PC-9 (cell line): ENCODE measurements around the gene C10orf62. TPM values are rescaled to one million over a fixed set of nuclear protein-coding genes. Genes with fewer than 3 reads are reported as not detected.

ENCODE experiments used
- BruUV-seq: library from RNA; stranded (reverse); fragments of 400-500 nt; replicated peaks from 2 replicates; lab custom pipeline; 2021; lab: Mats Ljungman, UMichigan
- CTCF ChIA-PET: fragments of 300-600 bp; sonication (Branson Sonifier 250); formaldehyde crosslinking; loops from one replicate; lab custom pipeline; 2022; ENCODE audit warnings: antibody characterized with exemption; lab: Charles Lee
- POLR2A ChIA-PET: fragments of 300-600 bp; sonication (Branson Sonifier 250); formaldehyde crosslinking; loops from one replicate; lab custom pipeline; 2022; ENCODE audit warnings: antibody characterized with exemption; ENCODE audit not compliant: unreplicated experiment; lab: Charles Lee
- DNase-seq, 2 experiments: peaks; one replicate each; pipeline versions ENCODE4 v3.0.0 to v3.0.0-alpha.2; 2015 to 2022; ENCODE audit warnings: mixed read lengths in 1 of 2
- H2AFZ ChIP-seq: fragments of 200-600 bp; sonication (generic); 2 replicates; pipeline ENCODE4 v1.8.1; 2017; ENCODE audit warnings: antibody characterized with exemption
- H3F3A ChIP-seq: fragments of 200-600 bp; sonication (generic); 2 replicates; pipeline ENCODE4 v1.8.1; 2017; ENCODE audit warnings: antibody characterized with exemption, mild to moderate bottlenecking, low read depth; ENCODE audit not compliant: insufficient read depth
- H3K27ac ChIP-seq: fragments of 200-600 bp; sonication (generic); 2 replicates; pipeline ENCODE4 v1.6.1; 2016; ENCODE audit warnings: mixed run types
- H3K27me3 ChIP-seq: fragments of 200-600 bp; sonication (generic); 2 replicates; pipeline ENCODE4 v1.6.1; 2016; ENCODE audit warnings: low read depth, mixed run types; ENCODE audit not compliant: insufficient read depth
- H3K36me3 ChIP-seq: fragments of 200-600 bp; sonication (generic); 2 replicates; pipeline ENCODE4 v1.6.1; 2016; ENCODE audit warnings: low read depth, mixed run types
- H3K4me1 ChIP-seq: fragments of 200-600 bp; sonication (generic); replicated peaks from 2 replicates; pipeline ENCODE4 v1.6.1; 2016; ENCODE audit warnings: mixed run types; ENCODE audit not compliant: insufficient read depth
- H3K4me2 ChIP-seq: fragments of 200-600 bp; sonication (generic); 2 replicates; pipeline ENCODE4 v1.6.1; 2017; ENCODE audit warnings: mixed run types
- H3K4me3 ChIP-seq: fragments of 200-600 bp; sonication (generic); 2 replicates; pipeline ENCODE4 v1.6.1; 2016; ENCODE audit warnings: mixed run types
- H3K79me2 ChIP-seq: fragments of 200-600 bp; sonication (generic); 2 replicates; pipeline ENCODE4 v1.6.1; 2017; ENCODE audit warnings: low read depth, mixed run types
- H3K9me2 ChIP-seq: fragments of 200-600 bp; sonication (generic); 2 replicates; pipeline ENCODE4 v1.8.1; 2017; ENCODE audit warnings: mild to moderate bottlenecking; ENCODE audit not compliant: insufficient read depth
- H3K9me3 ChIP-seq: fragments of 200-600 bp; sonication (generic); 2 replicates; pipeline ENCODE4 v1.8.1; 2016; ENCODE audit warnings: low read depth; ENCODE audit not compliant: insufficient read depth
- H4K20me1 ChIP-seq: fragments of 200-600 bp; sonication (generic); 2 replicates; pipeline ENCODE4 v1.8.1; 2017; ENCODE audit not compliant: insufficient read depth
- EZH2 ChIP-seq: fragments of 200-600 bp; sonication (generic); IDR thresholded peaks from 2 replicates; pipeline ENCODE4 v1.8.0; 2017; ENCODE audit warnings: antibody characterized with exemption, low read depth
- intact Hi-C: fragments of 100-400 bp; cut with micrococcal nuclease; formaldehyde crosslinking; loops from one replicate; pipeline ENCODE4 v1.10.0; 2022; ENCODE audit not compliant: unreplicated experiment
- total RNA-seq: library from RNA; stranded (reverse); gene quantifications from 2 replicates; pipeline ENCODE4 v1.2.3, GENCODE V29; 2021
- TF ChIP-seq, protein P1 (sequence below): fragments of 200-600 bp; sonication (generic); conservative IDR thresholded peaks from 2 replicates; pipeline ENCODE4 v1.6.1; 2017; ENCODE audit warnings: mixed run types, antibody characterized with exemption, mild to moderate bottlenecking, moderate library complexity

The C10orf62 gene
- total RNA-seq, 1 experiment from 2014 or later: 0.59 TPM

DNA sequence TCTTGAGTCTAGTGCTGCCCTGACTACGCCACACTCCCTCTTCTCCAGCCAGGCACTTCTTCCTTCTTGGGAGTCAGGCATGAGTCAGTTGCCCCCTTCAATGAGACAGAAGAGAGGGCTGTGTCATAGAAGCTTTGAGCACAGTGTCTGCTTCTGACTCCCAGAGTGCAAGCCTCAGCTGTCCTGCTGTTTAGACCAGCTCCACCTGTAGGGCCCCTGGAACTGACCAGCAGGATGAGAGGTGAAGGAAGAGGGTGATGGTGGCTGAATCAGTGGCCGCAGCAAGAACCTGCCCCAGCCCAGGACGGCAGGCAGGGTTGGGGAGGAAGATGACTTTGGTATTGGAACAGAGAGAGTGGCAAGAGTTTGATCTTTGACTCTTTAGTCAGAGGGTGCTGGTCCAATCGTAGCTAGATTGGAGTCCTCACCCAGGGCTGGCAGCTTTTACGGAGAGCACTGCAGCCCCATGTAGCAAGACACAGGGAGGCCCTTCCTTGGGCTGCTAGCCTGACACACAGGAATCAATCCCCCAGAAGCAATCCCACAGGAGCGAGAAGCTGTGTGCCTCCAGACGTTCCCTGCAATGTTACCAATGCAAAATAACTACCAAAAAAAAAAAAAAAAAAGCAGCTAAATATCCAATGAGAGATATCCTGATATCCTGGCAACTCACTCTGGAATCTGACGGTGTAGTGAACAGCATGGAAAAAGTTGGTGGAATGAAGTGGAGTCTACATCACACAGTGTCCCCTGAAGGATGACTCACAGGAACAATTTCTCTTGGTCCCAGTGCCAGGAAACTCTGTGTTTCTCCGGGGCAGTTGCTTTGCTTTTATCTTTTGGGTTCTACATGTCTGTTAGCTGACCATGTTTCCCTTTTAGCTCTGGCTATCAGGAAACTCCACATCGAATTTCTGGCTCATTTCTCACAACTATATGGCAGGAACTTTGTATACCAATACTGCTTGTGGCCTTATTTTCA lies 6.9 kb downstream of the C10orf62 start:
- TF ChIP-seq EZH2: no peak
- TF ChIP-seq, protein P1, sequence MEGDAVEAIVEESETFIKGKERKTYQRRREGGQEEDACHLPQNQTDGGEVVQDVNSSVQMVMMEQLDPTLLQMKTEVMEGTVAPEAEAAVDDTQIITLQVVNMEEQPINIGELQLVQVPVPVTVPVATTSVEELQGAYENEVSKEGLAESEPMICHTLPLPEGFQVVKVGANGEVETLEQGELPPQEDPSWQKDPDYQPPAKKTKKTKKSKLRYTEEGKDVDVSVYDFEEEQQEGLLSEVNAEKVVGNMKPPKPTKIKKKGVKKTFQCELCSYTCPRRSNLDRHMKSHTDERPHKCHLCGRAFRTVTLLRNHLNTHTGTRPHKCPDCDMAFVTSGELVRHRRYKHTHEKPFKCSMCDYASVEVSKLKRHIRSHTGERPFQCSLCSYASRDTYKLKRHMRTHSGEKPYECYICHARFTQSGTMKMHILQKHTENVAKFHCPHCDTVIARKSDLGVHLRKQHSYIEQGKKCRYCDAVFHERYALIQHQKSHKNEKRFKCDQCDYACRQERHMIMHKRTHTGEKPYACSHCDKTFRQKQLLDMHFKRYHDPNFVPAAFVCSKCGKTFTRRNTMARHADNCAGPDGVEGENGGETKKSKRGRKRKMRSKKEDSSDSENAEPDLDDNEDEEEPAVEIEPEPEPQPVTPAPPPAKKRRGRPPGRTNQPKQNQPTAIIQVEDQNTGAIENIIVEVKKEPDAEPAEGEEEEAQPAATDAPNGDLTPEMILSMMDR: no peak
- Histone ChIP-seq H3K27me3 (no peaks in the 10 kb centered on the region), H3K9me3 (no peaks in the 10 kb centered on the region), H3K4me2 (no peak overlapping the region; the same call in 1 of the 2 replicates), H3K9me2 (no peaks in the 10 kb centered on the region), H3K79me2 (no peaks in the 10 kb centered on the region), H2AFZ (no peak overlapping the region), H3K27ac (peak overlapping the region; percentile 67), H3K4me1 (peaks cover 28% of the 10 kb centered on the region), H3F3A (peaks cover 15% of the 10 kb centered on the region; the same call in 1 of the 2 replicates), H3K4me3 (no peak overlapping the region), H3K36me3 (no peaks in the 10 kb centered on the region), H4K20me1 (no peaks in the 10 kb centered on the region)
- ChIA-PET CTCF (interaction anchor here (0.7 to 1.2 kb wide), 3 partner anchors 16 to 42 kb away, joined by 3 to 9 read pairs (median 4); no protein-coding TSS in a partner anchor), POLR2A (interaction anchor here (0.6 to 0.7 kb wide), 5 partner anchors 12 to 304 kb away, joined by 3 to 6 read pairs (median 3); partner anchors contain the start of genes ARHGAP19 and HOGA1)
- peak; percentile 32 to 46 for DNase-seq
- TSS peak; percentile 90 for BruUV-seq
- intact Hi-C loops: no loop called here

DNA sequence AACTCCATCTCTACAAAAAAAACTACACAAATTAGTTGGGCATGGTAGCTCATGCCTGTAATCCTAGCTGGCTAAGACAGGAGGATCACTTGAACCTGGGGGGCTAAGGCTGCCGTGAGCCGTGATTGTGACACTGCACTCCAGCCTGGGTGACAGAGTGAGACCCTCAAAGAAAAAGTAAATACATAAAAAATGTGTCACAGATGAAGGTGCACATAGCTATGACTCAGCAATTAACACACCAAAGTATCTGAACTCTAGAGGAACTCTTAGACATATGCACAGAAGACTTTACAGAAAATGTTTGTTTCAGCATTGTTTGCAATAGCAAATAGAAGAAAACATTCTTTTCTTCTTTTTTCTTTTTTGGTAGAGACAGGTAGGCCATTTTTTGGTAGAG lies 8.3 kb downstream of the C10orf62 start:
- no peaks in the 10 kb centered on the region for H3K27me3 ChIP-seq
- no peak overlapping the region for H3K4me2 ChIP-seq
- H3K4me1 ChIP-seq: peaks cover 28% of the 10 kb centered on the region
- no peak overlapping the region for H3K4me3 ChIP-seq
- intact Hi-C loops: no loop called here
- no peaks in the 10 kb centered on the region for H3K9me3 ChIP-seq
- CTCF ChIA-PET: interaction anchor here (0.5 kb wide), 1 partner anchor 34 kb away, joined by 6 read pairs; no protein-coding TSS in a partner anchor
- no peaks in the 10 kb centered on the region for H3K79me2 ChIP-seq
- DNase-seq: peak in 1 of 2 experiments; percentile 50
- H2AFZ ChIP-seq: no peak overlapping the region
- no peaks in the 10 kb centered on the region for H4K20me1 ChIP-seq
- no peaks in the 10 kb centered on the region for H3K36me3 ChIP-seq
- peak overlapping the region; percentile 67 for H3K27ac ChIP-seq
- H3K9me2 ChIP-seq: no peaks in the 10 kb centered on the region
- no TSS peak for BruUV-seq
- H3F3A ChIP-seq: peaks cover 15% of the 10 kb centered on the region; the same call in 1 of the 2 replicates
- POLR2A ChIA-PET: no interaction called here
- TF ChIP-seq EZH2: no peak
- TF ChIP-seq, protein P1: no peak

DNA sequence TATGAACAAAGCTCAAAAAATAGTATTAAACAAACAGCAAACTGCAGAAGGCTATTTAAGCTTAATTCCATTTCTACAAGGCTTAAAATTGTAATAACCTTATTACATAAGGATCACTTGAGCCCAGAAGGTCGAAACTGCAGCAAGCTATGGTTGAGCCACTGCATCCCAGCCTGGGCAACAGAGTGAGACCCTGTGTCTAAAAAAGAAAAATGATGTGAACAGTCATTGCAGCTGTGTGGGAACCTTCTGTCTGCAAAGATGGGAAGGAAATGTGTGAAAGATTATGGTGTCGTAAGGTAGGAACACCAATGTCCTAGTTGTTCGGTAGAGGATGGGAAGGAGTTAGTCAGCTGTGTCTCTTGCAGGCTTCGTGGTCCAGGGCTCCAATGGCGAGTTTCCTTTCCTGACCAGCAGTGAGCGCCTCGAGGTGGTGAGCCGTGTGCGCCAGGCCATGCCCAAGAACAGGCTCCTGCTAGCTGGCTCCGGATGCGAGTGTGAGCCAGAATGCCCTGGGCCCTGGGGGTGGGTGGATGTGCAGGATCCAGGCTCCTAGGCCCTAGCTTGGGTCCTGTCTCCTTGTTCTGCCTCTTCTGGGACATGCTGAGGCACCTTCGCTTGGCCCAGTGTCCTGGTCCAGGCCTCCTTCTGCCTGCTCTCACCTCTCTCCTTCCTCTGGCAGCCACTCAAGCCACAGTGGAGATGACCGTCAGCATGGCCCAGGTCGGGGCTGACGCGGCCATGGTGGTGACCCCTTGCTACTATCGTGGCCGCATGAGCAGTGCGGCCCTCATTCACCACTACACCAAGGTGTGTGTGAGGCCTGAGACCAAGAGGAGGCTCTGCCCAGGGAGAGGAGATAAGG lies 9.1 kb downstream of the C10orf62 start:
- Histone ChIP-seq H3K4me3 (no peak overlapping the region), H3K36me3 (no peaks in the 10 kb centered on the region), H3K27me3 (no peaks in the 10 kb centered on the region), H3K79me2 (no peaks in the 10 kb centered on the region), H2AFZ (no peak overlapping the region), H3K4me1 (peaks cover 28% of the 10 kb centered on the region), H3K9me3 (no peaks in the 10 kb centered on the region), H3K9me2 (no peaks in the 10 kb centered on the region), H3K27ac (peak overlapping the region; percentile 67; the same call in 1 of the 2 replicates), H3F3A (peaks cover 15% of the 10 kb centered on the region; the same call in 1 of the 2 replicates), H4K20me1 (no peaks in the 10 kb centered on the region), H3K4me2 (no peak overlapping the region)
- no peak for DNase-seq
- no peak for TF ChIP-seq EZH2
- TF ChIP-seq, protein P1: no peak
- BruUV-seq: no TSS peak
- ChIA-PET CTCF (interaction anchor here (0.5 kb wide), 1 partner anchor 34 kb away, joined by 6 read pairs; no protein-coding TSS in a partner anchor), POLR2A (no interaction called here)
- intact Hi-C loops: no loop called here
